GM06990 (cell line): ENCODE data around the gene RETREG1.

ENCODE experiments used
- DNase-seq: peaks from one replicate; pipeline ENCODE4 v3.0.0-alpha.2; 2011; ENCODE audit not compliant: insufficient read length; ENCODE audit errors: extremely low read depth
- H3K27me3 ChIP-seq: replicated peaks from 2 replicates; pipeline ENCODE4 v1.6.0; 2011; ENCODE audit warnings: low read length; ENCODE audit not compliant: control insufficient read depth, insufficient read depth
- H3K36me3 ChIP-seq: 2 replicates; pipeline ENCODE4 v1.5.1; 2011; ENCODE audit warnings: low read length; ENCODE audit not compliant: control insufficient read depth, insufficient read depth
- H3K4me3 ChIP-seq: replicated peaks from 2 replicates; pipeline ENCODE4 v1.5.1; 2011; ENCODE audit warnings: low read depth, mild to moderate bottlenecking, control low read depth, low read length
- TF ChIP-seq, protein P1 (sequence below): IDR thresholded peaks from 2 replicates; pipeline ENCODE4 v1.5.1; 2011; ENCODE audit warnings: low read length, control low read depth, mild to moderate bottlenecking, inconsistent platforms; ENCODE audit not compliant: insufficient read depth, poor library complexity, severe bottlenecking

Gene RETREG1

DNA sequence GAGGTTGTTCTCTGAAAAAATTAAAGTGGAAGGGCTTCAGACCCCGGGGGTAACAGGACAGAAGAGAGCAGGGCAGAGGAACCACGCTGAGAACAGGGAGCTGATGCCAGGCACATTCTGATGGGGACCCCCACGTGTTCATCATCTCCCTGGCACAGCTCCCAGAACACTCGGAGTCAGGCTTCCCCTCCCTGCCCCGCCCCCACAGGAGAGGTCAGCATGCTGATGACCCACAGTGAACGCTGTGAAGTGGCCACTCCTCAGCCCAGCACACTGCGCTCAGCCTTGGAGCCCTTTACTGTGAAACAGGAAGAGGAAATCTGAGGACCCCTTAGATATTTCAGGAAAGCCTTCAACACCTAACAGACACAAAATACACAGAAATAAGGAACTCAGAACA, 16.4 kb downstream of the RETREG1 start:
- H3K27me3 ChIP-seq, result no peaks in the 10 kb centered on the region
- DNase-seq, result no peak
- TF ChIP-seq, protein P1, sequence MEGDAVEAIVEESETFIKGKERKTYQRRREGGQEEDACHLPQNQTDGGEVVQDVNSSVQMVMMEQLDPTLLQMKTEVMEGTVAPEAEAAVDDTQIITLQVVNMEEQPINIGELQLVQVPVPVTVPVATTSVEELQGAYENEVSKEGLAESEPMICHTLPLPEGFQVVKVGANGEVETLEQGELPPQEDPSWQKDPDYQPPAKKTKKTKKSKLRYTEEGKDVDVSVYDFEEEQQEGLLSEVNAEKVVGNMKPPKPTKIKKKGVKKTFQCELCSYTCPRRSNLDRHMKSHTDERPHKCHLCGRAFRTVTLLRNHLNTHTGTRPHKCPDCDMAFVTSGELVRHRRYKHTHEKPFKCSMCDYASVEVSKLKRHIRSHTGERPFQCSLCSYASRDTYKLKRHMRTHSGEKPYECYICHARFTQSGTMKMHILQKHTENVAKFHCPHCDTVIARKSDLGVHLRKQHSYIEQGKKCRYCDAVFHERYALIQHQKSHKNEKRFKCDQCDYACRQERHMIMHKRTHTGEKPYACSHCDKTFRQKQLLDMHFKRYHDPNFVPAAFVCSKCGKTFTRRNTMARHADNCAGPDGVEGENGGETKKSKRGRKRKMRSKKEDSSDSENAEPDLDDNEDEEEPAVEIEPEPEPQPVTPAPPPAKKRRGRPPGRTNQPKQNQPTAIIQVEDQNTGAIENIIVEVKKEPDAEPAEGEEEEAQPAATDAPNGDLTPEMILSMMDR, result no peak
- H3K4me3 ChIP-seq, result no peak overlapping the region
- no peaks in the 10 kb centered on the region for H3K36me3 ChIP-seq

DNA sequence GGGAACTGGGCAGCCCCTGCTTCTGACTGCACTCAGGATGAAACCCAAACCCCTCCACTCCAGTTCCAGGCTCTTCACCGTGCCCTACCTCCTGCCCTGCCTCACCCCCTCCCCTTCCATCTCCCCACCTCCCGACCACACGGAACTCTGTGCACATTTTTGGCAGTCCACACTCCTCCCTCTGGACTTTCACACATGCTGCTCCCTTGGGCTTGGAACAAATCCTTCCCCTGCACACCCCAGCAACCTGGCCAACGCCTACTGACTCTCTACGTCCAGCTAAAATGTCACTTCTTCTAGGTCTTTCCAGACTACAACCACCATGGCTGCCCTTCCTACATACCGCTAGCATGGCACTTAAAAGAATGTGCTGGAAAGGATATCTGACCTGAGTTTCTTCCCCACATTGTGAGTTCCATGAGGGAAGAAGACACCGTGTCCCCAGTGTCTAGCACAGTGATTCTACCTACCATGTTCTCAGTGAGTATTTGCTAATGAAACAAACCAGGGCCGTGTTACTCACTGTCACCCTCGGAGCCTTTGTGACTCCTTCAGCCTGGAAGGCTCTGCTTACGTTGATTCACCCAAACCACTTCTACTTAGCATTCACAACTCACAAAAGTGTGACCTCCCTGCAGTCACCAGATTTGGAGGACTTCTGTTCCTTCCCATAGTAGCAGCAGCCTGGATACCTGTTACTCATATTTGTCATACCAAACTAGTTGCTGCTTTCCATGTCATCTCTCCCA, 18.7 kb downstream of the RETREG1 start:
- Histone ChIP-seq H3K27me3 (no peaks in the 10 kb centered on the region), H3K4me3 (no peak overlapping the region), H3K36me3 (no peaks in the 10 kb centered on the region)
- no peak for DNase-seq
- TF ChIP-seq, protein P1, result no peak

DNA sequence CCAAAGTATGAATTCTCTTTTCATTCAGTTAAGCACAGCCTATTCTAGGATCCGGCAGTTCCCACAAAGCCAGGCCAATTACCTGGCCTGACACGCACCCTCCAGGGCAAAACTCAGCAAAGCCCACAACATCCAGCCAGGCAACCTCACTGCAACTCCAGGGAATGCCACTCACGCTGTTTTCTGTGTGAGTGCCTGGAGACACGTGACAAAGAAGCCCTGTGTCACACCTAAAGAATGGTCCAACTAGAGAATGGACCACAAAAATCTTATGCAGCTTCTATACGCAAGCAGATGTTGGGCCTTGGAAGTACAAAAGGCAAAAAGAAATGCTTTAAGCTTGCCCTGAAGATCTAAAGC, 20.2 kb downstream of the RETREG1 start:
- no peak for DNase-seq
- TF ChIP-seq, protein P1, result no peak
- H3K27me3 ChIP-seq, result no peaks in the 10 kb centered on the region
- H3K4me3 ChIP-seq, result no peak overlapping the region
- no peaks in the 10 kb centered on the region for H3K36me3 ChIP-seq

DNA sequence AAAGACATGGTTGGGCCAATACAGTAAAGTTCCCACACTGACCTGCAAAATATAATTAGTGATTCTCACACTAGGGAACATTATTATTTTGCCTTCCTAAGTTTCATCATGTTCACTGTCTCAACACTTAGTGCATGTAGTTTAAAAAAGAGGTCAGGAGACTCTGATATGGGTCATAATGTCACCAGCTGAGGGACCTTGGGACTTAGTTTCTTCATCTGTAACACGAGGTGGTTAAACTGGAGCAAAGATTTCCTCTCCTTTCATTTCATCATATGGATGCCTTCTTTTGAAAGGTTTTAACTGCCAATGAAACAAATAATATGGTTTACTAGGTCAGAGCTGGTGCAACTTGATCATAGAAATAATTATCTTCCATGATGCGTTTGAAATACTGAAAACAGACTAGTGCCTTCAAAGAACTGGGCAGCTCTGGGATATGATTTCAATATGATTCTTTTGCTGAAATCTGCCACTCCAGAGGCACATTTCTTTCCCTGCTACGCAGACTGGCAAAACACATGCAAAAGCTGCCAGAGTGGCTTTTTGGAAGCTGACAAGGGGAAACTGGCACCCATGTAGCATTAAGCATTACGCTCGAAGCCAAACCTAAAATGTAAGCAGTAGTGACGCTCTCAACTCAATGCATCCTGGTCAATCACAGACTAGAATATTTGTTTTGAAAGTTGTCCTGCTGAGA, 20.8 kb downstream of the RETREG1 start:
- TF ChIP-seq, protein P1, result no peak
- no peak for DNase-seq
- no peak overlapping the region for H3K4me3 ChIP-seq
- no peaks in the 10 kb centered on the region for H3K27me3 ChIP-seq
- no peaks in the 10 kb centered on the region for H3K36me3 ChIP-seq

DNA sequence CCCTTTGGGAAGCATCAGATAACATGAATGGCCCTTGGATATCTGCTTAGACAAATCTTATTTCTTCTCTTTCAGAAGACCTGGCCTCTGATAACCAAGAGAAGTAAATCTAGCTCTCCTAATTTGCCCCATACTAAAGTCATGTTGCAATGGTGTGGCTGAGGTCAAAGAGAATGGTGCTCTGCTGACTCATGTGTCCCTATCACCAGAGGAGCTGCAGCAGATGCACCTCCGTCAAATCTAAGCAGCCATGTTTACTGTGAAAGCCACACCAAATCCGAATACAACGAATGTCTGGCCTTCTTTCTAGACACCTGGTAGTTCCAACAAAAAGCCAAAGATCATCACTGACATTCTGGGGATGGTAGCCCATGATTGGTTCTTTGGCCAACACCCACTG, 23.2 kb downstream of the RETREG1 start:
- TF ChIP-seq, protein P1, result no peak
- no peak overlapping the region for H3K4me3 ChIP-seq
- DNase-seq, result no peak
- H3K36me3 ChIP-seq, result no peaks in the 10 kb centered on the region
- H3K27me3 ChIP-seq, result no peaks in the 10 kb centered on the region

DNA sequence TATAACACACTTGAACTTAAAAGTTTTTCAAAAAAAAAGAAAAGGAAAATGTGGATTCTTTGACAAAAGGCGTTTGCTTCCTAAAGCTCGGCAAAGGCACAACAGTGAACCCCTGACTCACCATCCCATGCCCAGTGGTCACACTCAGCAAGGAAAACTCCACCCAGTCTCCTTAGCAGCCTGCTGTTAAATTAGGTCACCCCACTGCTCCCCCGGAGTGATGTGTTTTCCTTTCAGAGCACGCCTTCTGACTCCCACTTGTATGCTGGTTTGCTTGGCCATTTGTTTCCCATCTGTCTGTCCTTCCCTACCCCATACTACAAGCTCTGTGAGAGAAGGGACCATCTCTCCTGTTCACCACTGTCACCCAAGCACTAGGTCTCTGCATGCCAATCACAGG, 23.8 kb downstream of the RETREG1 start:
- no peak for DNase-seq
- no peaks in the 10 kb centered on the region for H3K36me3 ChIP-seq

More for the DNA sequence above, 23.8 kb downstream of the RETREG1 start:
- no peaks in the 10 kb centered on the region for H3K27me3 ChIP-seq
- TF ChIP-seq, protein P1, result no peak
- no peak overlapping the region for H3K4me3 ChIP-seq
